Esophagus squamous epithelium (tissue), 4 donors: Measurements from ENCODE around the gene TBC1D17.

Source experiments
- POLR2A ChIP-seq, 4 donors: fragments of 450-650 bp; IDR thresholded peaks; one replicate each; pipeline ENCODE4 v1.6.1; 2017; ENCODE audit warnings: antibody characterized with exemption in 4 of 4, mild to moderate bottlenecking in 4 of 4, moderate library complexity in 3 of 4
- TF ChIP-seq, protein P1 (sequence below), 6 experiments: fragments of 450-650 bp in 4 of 6; fragments of 200-600 bp in 2 of 6; sonication (generic) in 2 of 6; IDR thresholded peaks; one replicate each; pipeline ENCODE4 v1.5.1; 2016 to 2019; ENCODE audit warnings: antibody characterized with exemption in 6 of 6, mild to moderate bottlenecking in 4 of 6, moderate library complexity in 4 of 6

DNA sequence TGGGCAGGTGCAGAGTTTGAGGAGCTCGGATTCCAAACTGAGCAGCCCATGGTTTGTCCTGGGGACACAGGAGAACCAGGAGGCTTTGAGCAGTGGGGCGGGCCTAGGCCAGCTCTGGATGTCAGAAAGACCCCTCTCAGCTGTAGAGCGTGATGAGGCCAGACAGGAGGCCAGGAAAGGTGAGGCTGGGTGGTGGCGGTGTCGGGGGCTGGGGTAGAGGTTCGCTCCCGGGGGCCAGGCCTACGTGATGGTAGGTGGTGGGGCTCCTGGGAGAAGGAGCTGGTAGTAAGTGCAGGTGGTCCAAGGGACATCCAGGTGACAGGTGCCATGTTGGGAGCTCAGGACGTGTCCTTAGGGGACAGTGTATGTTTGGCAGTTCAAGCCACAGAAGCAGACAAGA is 40.1 kb upstream of the TBC1D17 start:
- no peak for TF ChIP-seq POLR2A (IDR thresholded peaks at IDR 0.05)
- TF ChIP-seq, protein P1, sequence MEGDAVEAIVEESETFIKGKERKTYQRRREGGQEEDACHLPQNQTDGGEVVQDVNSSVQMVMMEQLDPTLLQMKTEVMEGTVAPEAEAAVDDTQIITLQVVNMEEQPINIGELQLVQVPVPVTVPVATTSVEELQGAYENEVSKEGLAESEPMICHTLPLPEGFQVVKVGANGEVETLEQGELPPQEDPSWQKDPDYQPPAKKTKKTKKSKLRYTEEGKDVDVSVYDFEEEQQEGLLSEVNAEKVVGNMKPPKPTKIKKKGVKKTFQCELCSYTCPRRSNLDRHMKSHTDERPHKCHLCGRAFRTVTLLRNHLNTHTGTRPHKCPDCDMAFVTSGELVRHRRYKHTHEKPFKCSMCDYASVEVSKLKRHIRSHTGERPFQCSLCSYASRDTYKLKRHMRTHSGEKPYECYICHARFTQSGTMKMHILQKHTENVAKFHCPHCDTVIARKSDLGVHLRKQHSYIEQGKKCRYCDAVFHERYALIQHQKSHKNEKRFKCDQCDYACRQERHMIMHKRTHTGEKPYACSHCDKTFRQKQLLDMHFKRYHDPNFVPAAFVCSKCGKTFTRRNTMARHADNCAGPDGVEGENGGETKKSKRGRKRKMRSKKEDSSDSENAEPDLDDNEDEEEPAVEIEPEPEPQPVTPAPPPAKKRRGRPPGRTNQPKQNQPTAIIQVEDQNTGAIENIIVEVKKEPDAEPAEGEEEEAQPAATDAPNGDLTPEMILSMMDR (IDR thresholded peaks at IDR 0.05): no peak
